ENCODE data around the gene TBC1D9B. TPM values are rescaled to one million over a fixed set of nuclear protein-coding genes. Genes with fewer than 3 reads are reported as not detected.

The TBC1D9B gene
- polyA plus RNA-seq, 2 donors = 44.8 to 69.5 TPM

- 92 to 93% methylated on average over 30 to 31 of the region's 31 CpGs for WGBS, 2 donors
- Histone ChIP-seq H3K36me3 (ENCODE audit: control insufficient read depth in 2 of 2, insufficient read depth in 2 of 2, low read length in 1 of 2) (peaks cover 23 to 52% of the 10 kb centered on the region in 2 donors), H3K4me3 (ENCODE audit: low read depth in 1 of 2, low read length in 2 of 2) (no peak overlapping the region), H3K4me1 (ENCODE audit: control insufficient read depth in 2 of 2, insufficient read depth in 2 of 2, low read length in 1 of 2) (no peaks in the 10 kb centered on the region), H3K27me3 (ENCODE audit: control insufficient read depth in 1 of 2, insufficient read depth in 2 of 2, low read length in 2 of 2) (no peaks in the 10 kb centered on the region), H3K27ac (ENCODE audit: low read depth in 2 of 2, low read length in 1 of 2) (no peak overlapping the region), H3K9me3 (ENCODE audit: control insufficient read depth in 2 of 2, insufficient read depth in 1 of 2, low read depth in 1 of 2, low read length in 1 of 2) (peaks cover 0 to 4% of the 10 kb centered on the region in 2 donors)
Measured at GRCh38 chr5:179879003-179879689, 28.6 kb downstream of the TBC1D9B start.

DNA sequence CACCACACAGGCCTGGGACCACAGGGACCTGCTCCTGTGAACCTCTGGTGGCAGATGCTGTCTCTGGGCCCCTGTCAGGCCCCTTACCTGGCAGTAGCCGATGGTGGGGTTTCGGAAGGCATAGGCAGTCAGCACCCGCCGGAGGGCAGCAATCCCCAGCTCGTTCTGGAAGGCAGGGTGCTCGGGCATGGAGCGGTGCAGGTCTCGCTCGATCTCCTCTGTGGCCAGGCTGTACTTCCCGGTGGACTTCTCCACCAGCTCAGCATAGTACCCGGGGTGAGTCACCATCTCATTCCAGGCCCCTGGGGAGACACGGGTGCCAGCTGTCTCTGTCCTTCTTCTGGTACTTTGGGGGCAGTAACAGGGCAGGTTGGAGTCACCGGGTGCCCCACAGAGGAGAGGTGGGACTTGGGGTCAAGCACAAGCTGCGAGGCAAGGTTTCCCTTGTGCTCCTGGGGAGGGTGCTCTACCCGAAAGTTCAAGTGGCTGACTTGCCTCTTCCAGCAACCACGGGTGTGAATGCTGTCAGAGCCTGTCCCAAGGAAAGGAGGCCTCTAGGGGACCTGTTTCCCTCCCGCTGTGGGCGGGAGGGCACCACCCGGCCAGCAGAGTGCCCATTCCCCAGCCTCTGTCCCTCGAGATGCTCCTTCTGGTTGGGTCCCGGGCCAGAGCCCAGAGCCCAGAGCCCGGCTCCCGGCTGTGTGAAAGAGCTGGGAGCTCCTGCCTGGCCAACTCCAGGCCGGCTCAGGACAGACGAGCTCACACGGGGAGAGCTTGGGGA lies 29.3 kb downstream of the TBC1D9B start:
- peaks cover 27 to 56% of the 10 kb centered on the region in 2 donors for H3K36me3 ChIP-seq (ENCODE audit: control insufficient read depth in 2 of 2, insufficient read depth in 2 of 2, low read length in 1 of 2)
- H3K27ac ChIP-seq (ENCODE audit: low read depth in 2 of 2, low read length in 1 of 2) = no peak overlapping the region
- no peaks in the 10 kb centered on the region for H3K4me1 ChIP-seq (ENCODE audit: control insufficient read depth in 2 of 2, insufficient read depth in 2 of 2, low read length in 1 of 2)
- 88 to 92% methylated on average over 26 of the region's 26 CpGs for WGBS, 2 donors
- peaks cover 0 to 4% of the 10 kb centered on the region in 2 donors for H3K9me3 ChIP-seq (ENCODE audit: control insufficient read depth in 2 of 2, insufficient read depth in 1 of 2, low read depth in 1 of 2, low read length in 1 of 2)
- no peaks in the 10 kb centered on the region for H3K27me3 ChIP-seq (ENCODE audit: control insufficient read depth in 1 of 2, insufficient read depth in 2 of 2, low read length in 2 of 2)
- no peak overlapping the region for H3K4me3 ChIP-seq (ENCODE audit: low read depth in 1 of 2, low read length in 2 of 2)

GRCh38 chr5:179876610-179876952 lies 31.1 kb downstream of the TBC1D9B start:
- no peaks in the 10 kb centered on the region for H3K9me3 ChIP-seq (ENCODE audit: control insufficient read depth in 2 of 2, insufficient read depth in 1 of 2, low read depth in 1 of 2, low read length in 1 of 2)
- WGBS, 2 donors = 90 to 96% methylated on average over 3 of the region's 3 CpGs
- H3K27me3 ChIP-seq (ENCODE audit: control insufficient read depth in 1 of 2, insufficient read depth in 2 of 2, low read length in 2 of 2) = no peaks in the 10 kb centered on the region
- peaks cover 39 to 69% of the 10 kb centered on the region in 2 donors for H3K36me3 ChIP-seq (ENCODE audit: control insufficient read depth in 2 of 2, insufficient read depth in 2 of 2, low read length in 1 of 2)
- H3K27ac ChIP-seq (ENCODE audit: low read depth in 2 of 2, low read length in 1 of 2) = no peak overlapping the region
- H3K4me1 ChIP-seq (ENCODE audit: control insufficient read depth in 2 of 2, insufficient read depth in 2 of 2, low read length in 1 of 2) = no peaks in the 10 kb centered on the region
- H3K4me3 ChIP-seq (ENCODE audit: low read depth in 1 of 2, low read length in 2 of 2) = no peak overlapping the region

- Histone ChIP-seq H3K36me3 (ENCODE audit: control insufficient read depth in 2 of 2, insufficient read depth in 2 of 2, low read length in 1 of 2) (peaks cover 39 to 67% of the 10 kb centered on the region in 2 donors), H3K27me3 (ENCODE audit: control insufficient read depth in 1 of 2, insufficient read depth in 2 of 2, low read length in 2 of 2) (no peaks in the 10 kb centered on the region), H3K9me3 (ENCODE audit: control insufficient read depth in 2 of 2, insufficient read depth in 1 of 2, low read depth in 1 of 2, low read length in 1 of 2) (no peaks in the 10 kb centered on the region), H3K4me3 (ENCODE audit: low read depth in 1 of 2, low read length in 2 of 2) (no peak overlapping the region), H3K27ac (ENCODE audit: low read depth in 2 of 2, low read length in 1 of 2) (no peak overlapping the region), H3K4me1 (ENCODE audit: control insufficient read depth in 2 of 2, insufficient read depth in 2 of 2, low read length in 1 of 2) (no peaks in the 10 kb centered on the region)
- WGBS, 2 donors = 91 to 93% methylated on average over 16 of the region's 16 CpGs
Measured at GRCh38 chr5:179875741-179876609, 31.7 kb downstream of the TBC1D9B start.

DNA sequence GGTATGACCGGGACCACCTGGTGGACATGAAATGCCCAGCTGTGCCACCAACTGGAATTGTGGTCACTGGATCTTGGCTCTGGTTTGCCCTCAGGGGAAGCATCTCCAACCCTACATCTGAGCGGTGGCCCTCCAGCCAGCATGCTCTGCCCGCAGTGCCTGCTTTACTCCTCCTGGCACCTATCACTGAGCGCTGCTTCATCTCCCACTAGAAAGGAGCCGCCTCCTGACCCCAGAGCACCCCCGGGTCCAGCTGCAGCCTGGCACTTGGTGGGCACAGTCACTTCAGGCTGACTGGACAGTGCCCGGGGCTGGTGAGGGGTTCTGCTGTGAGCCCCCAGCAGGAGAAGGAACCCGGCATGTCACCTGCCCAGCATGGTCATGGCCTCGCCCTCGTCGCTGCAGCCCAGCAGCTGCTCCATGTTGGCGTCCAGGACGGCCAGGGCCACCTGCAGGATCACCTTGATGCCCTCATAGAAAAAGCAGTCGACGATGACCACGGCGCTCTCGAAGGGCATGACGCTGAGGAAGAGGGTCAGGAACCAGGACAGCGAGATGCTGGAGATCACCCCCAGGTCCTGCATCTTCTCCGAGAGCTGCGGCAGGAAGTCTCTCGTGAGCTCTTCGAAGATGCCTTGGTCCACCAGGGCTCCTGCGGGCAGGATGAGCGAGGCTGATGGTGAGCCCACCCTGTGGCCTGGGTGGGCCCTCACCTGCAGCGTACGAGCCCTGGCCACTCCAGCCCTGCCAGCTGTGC lies 33.0 kb downstream of the TBC1D9B start:
- Histone ChIP-seq H3K4me3 (ENCODE audit: low read depth in 1 of 2, low read length in 2 of 2) (no peak overlapping the region), H3K27me3 (ENCODE audit: control insufficient read depth in 1 of 2, insufficient read depth in 2 of 2, low read length in 2 of 2) (no peaks in the 10 kb centered on the region), H3K36me3 (ENCODE audit: control insufficient read depth in 2 of 2, insufficient read depth in 2 of 2, low read length in 1 of 2) (peaks cover 46 to 69% of the 10 kb centered on the region in 2 donors), H3K4me1 (ENCODE audit: control insufficient read depth in 2 of 2, insufficient read depth in 2 of 2, low read length in 1 of 2) (no peaks in the 10 kb centered on the region), H3K9me3 (ENCODE audit: control insufficient read depth in 2 of 2, insufficient read depth in 1 of 2, low read depth in 1 of 2, low read length in 1 of 2) (no peaks in the 10 kb centered on the region), H3K27ac (ENCODE audit: low read depth in 2 of 2, low read length in 1 of 2) (no peak overlapping the region)
- WGBS, 2 donors = 96% methylated on average over 28 of the region's 28 CpGs

DNA sequence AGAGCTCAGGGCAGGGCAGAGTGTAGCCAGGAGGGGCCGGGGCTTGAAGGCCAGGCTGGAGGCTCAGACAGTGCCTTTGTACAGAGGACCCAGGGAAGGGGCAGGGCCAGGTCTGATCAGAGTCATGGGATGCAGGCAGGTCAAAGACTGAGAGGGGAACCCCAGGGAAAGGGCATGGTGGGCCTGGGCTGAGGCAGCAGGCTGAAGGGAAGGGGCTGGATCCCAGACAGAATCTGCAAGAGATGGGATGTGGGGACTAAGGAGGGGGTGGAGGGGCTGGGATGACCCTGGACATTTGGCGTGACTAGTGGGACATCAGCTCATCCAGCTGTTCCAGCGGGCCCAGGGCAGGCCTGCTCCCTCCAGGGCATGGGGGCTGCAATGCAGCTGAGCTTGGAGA lies 33.6 kb downstream of the TBC1D9B start:
- H3K27ac ChIP-seq (ENCODE audit: low read depth in 2 of 2, low read length in 1 of 2) = no peak overlapping the region
- H3K4me1 ChIP-seq (ENCODE audit: control insufficient read depth in 2 of 2, insufficient read depth in 2 of 2, low read length in 1 of 2) = no peaks in the 10 kb centered on the region
- H3K36me3 ChIP-seq (ENCODE audit: control insufficient read depth in 2 of 2, insufficient read depth in 2 of 2, low read length in 1 of 2) = peaks cover 44 to 67% of the 10 kb centered on the region in 2 donors
- no peaks in the 10 kb centered on the region for H3K27me3 ChIP-seq (ENCODE audit: control insufficient read depth in 1 of 2, insufficient read depth in 2 of 2, low read length in 2 of 2)
- H3K4me3 ChIP-seq (ENCODE audit: low read depth in 1 of 2, low read length in 2 of 2) = no peak overlapping the region
- H3K9me3 ChIP-seq (ENCODE audit: control insufficient read depth in 2 of 2, insufficient read depth in 1 of 2, low read depth in 1 of 2, low read length in 1 of 2) = no peaks in the 10 kb centered on the region
- 97% methylated on average over 3 of the region's 3 CpGs for WGBS, 2 donors

GRCh38 chr5:179873588-179874110 lies 34.0 kb downstream of the TBC1D9B start:
- H3K36me3 ChIP-seq (ENCODE audit: control insufficient read depth in 2 of 2, insufficient read depth in 2 of 2, low read length in 1 of 2) = peaks cover 44 to 63% of the 10 kb centered on the region in 2 donors
- no peaks in the 10 kb centered on the region for H3K27me3 ChIP-seq (ENCODE audit: control insufficient read depth in 1 of 2, insufficient read depth in 2 of 2, low read length in 2 of 2)
- H3K4me3 ChIP-seq (ENCODE audit: low read depth in 1 of 2, low read length in 2 of 2) = no peak overlapping the region
- no peak overlapping the region for H3K27ac ChIP-seq (ENCODE audit: low read depth in 2 of 2, low read length in 1 of 2)
- WGBS, 2 donors = 96 to 97% methylated on average over 7 of the region's 7 CpGs
- no peaks in the 10 kb centered on the region for H3K9me3 ChIP-seq (ENCODE audit: control insufficient read depth in 2 of 2, insufficient read depth in 1 of 2, low read depth in 1 of 2, low read length in 1 of 2)
- no peaks in the 10 kb centered on the region for H3K4me1 ChIP-seq (ENCODE audit: control insufficient read depth in 2 of 2, insufficient read depth in 2 of 2, low read length in 1 of 2)

DNA sequence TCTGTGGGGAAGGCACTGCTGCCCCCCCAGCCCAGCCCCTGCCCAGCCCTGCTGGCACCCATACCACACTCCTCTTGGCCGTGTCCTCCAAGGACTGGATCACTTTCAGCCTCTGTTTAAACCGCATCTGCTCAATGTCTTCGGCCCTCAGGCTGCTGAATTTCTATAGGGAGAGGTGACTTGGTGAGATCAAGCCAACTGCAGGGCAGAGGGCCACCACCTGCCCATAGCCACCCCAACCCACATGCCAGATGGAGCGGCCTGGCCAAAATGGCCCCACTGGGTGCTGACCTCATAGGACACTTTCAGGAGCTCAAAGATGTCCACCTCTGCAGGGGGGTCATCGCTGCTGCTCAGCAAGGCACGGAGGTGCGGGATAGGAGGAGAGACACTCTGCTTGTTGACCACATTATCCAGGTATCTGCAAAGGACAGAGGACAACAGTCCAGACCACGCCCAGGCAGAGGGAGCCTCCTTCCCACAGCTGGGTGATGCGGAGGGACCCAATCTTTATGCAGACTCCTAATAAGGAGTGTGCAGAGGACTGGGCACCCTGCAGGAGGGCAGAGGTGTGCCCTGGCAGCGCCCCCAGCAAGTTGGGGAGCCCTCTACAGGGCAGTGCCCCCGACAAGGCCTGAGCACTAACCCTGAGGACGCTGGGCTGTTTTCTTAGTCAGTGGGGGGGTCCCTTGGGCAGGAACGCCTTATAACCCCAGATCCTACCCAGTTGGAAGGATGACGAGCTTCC lies 34.7 kb downstream of the TBC1D9B start:
- peaks cover 0 to 2% of the 10 kb centered on the region in 2 donors for H3K9me3 ChIP-seq (ENCODE audit: control insufficient read depth in 2 of 2, insufficient read depth in 1 of 2, low read depth in 1 of 2, low read length in 1 of 2)
- WGBS, 2 donors = 92% methylated on average over 14 of the region's 14 CpGs
- H3K36me3 ChIP-seq (ENCODE audit: control insufficient read depth in 2 of 2, insufficient read depth in 2 of 2, low read length in 1 of 2) = peaks cover 46 to 60% of the 10 kb centered on the region in 2 donors

More for the DNA sequence above, 34.7 kb downstream of the TBC1D9B start:
- Histone ChIP-seq H3K4me3 (ENCODE audit: low read depth in 1 of 2, low read length in 2 of 2) (no peak overlapping the region), H3K27me3 (ENCODE audit: control insufficient read depth in 1 of 2, insufficient read depth in 2 of 2, low read length in 2 of 2) (no peaks in the 10 kb centered on the region), H3K27ac (ENCODE audit: low read depth in 2 of 2, low read length in 1 of 2) (no peak overlapping the region), H3K4me1 (ENCODE audit: control insufficient read depth in 2 of 2, insufficient read depth in 2 of 2, low read length in 1 of 2) (no peaks in the 10 kb centered on the region)
